Measurements from ENCODE around the gene KCTD10.

Gene KCTD10

DNA sequence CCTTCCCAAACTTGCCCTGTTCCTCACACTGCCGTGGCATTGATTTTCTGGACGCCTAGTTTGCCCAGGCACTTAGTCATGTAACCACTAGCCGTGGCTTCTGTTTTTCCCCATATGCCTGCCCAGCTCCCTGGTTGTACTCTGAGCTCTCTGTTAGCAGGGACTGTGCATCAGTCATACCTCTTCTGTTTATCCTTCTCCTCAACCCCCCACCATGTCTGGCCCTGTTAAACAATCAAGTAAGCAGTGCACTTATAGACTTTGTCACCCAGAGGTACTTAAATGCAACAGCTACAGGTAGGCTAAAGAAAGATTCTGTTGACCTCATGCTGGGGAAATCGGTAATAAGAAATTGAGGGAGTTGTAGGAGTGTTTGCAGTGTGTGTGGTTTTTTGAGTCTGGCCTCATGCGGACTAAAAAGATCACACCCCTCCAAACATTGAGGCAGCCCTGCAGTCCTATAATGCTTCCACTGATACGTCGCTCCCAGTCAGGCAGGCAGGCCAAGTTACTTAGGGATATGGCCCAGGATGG is 17.3 kb upstream of the KCTD10 start:
- DNase-seq (ENCODE audit: low spot score) = no peak

DNA sequence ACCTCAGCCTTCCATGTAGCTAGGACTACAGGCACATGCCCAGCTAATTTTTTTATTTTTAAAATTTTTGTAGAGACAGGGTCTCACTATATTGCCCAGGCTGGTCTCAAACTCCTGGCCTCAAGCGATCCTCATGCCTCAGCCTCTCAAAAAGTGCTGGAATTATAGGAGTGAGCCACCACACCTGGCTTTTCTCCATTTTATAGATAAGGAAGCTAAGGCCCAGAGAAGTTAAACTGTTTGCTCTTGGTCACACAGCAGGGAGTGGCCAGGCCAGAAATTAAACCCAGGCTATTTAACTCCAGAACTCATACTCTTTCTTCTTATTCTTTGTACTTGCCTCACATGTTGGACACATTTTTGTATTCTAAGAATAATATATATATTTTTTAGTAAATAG is 16.8 kb upstream of the KCTD10 start:
- DNase-seq (ENCODE audit: low spot score) = no peak

DNA sequence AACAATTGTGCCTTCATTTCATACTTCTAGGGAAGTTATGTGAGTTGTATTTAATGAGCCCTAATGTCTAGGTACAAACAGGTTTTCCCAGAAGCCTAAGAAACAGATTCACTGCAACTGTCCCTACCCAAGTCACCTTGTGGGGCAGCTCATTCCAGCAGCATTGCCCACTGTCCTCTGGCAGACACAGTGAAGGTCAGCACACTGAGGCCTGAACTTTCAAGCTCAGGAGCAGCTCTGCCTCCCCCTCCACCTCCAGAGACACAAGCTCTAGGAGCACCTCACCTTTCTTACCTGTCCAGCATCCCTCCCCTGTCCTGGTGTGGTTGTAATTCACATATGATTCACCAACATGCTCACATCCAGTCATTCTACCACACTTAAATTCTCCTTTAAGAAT is 16.0 kb upstream of the KCTD10 start:
- DNase-seq (ENCODE audit: low spot score) = no peak

DNA sequence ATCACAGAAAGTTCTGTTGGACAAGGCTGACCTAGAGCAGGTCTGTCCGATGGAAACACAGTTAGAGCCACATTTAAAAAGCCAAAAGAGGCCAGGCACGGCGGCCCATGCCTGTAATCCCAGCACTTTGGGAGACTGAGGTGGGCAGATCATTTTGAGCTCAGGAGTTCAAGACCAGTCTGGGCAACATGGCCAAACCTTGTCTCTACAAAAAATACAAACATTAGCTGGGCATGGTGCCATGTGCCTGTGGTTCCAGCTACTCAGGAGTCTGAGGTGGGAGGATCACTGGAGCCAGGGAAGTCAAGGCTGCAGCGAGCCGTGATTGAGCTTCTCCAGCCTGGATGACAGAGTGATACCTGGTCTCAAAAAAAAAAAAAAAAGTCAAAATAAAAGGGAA is 15.3 kb upstream of the KCTD10 start:
- no peak for DNase-seq (ENCODE audit: low spot score)

DNA sequence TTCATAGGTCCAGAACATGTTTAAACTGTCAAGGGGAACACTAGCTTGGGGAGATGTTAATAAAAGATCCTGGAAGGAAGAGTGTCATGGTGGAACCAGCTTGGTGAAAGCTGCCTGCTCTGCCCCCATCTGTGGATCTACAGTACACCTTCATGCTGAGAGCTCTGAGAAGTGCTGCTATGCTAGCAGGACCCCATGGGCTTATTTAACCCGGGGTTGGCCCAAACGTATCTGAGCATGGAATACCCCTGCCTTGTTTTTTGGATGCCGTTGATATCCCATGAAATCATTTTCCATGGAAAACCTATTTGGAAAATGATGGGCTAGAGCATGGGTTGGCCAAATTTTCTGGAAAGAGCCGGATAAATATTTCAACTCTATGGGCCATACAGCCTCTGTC is 14.6 kb upstream of the KCTD10 start:
- DNase-seq (ENCODE audit: low spot score) = no peak

GRCh38 chr12:109489955-109490565 is 13.0 kb upstream of the KCTD10 start:
- no peak for DNase-seq (ENCODE audit: low spot score)

GRCh38 chr12:109489016-109489954 is 12.2 kb upstream of the KCTD10 start:
- no peak for DNase-seq (ENCODE audit: low spot score)

DNA sequence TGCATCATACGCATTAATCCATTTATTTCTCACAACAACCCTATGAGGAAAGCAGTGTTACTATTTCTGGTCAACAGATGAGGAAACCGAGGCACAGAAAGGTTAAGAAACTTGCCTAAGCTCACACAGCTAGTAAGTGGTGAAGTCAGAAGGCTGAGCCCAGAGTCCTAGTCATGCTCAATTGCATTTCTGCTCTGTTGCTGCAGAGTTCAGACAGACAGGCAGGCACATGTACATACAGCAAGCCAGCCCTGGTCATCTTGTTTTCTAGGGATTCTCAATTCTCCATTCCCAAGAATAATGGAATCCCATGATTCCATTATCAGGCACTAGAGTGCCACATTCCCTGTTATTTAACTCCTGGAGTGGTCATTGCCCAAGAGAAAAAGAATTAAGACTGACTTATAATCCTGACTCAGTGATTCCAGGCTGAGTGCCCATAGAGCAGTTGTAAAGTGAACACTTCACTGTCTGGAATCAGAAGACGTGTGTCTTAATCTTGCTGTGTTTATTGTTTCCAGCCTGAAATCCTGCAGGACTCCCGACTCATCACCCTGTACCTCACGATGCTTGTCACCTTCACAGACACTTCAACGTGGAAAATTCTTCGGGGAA is 11.1 kb upstream of the KCTD10 start:
- DNase-seq (ENCODE audit: low spot score) = no peak

GRCh38 chr12:109487181-109488050 is 10.3 kb upstream of the KCTD10 start:
- DNase-seq (ENCODE audit: low spot score) = no peak

- no peak for DNase-seq (ENCODE audit: low spot score)
Observed at GRCh38 chr12:109485201-109485600, 8.1 kb upstream of the KCTD10 start.

DNA sequence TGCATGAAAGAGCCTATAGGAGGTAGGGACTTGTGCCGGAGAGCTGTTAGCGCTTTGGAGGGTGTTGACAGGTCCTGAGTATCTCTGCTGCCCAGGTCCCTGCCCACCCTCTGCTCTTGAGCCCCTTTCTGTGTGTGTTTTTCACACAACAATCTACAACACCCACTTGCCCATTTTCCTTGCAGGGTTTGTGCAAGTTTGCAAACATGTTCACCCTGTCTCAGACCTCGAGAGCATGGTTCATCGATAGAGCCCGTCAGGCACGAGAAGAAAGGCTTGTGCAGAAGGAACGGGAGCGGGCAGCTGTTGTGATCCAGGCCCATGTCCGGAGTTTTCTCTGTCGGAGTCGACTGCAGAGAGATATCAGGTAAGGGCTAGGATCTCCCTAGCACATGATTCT is 6.2 kb upstream of the KCTD10 start:
- DNase-seq (ENCODE audit: low spot score) = no peak

DNA sequence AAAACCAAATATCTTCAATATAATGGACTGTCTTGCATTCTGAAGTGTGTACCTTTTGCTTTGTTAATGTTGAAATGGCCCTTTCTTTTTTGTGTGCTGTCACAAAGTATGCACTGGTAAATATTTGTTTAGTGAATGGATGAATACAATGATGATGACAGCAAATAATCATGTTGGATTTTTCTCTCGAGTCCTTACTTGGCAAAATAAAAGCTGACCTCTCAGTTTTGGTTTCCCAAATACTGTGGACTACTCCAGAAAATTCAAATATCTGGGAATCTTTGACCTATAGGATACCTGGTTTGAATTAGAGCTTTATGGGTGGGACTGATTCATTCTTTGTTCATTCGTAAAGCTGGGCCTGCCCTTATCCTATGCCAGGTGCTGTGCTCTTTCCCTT is 5.8 kb upstream of the KCTD10 start:
- DNase-seq (ENCODE audit: low spot score) = no peak

- no peak for DNase-seq (ENCODE audit: low spot score)
Observed at GRCh38 chr12:109482491-109482890, 5.4 kb upstream of the KCTD10 start.

- DNase-seq (ENCODE audit: low spot score) = no peak
Observed at GRCh38 chr12:109481863-109482262, 4.8 kb upstream of the KCTD10 start.

GRCh38 chr12:109480356-109480755 is 3.3 kb upstream of the KCTD10 start:
- DNase-seq (ENCODE audit: low spot score) = no peak

- no peak for DNase-seq (ENCODE audit: low spot score)
Observed at GRCh38 chr12:109479761-109480160, 2.7 kb upstream of the KCTD10 start.

- peak; percentile 6 for DNase-seq (ENCODE audit: low spot score)
Observed at GRCh38 chr12:109477963-109478315, 839 bp upstream of the KCTD10 start.

- no peak for DNase-seq (ENCODE audit: low spot score)
Observed at GRCh38 chr12:109476807-109477184, 304 bp downstream of the KCTD10 start.

DNA sequence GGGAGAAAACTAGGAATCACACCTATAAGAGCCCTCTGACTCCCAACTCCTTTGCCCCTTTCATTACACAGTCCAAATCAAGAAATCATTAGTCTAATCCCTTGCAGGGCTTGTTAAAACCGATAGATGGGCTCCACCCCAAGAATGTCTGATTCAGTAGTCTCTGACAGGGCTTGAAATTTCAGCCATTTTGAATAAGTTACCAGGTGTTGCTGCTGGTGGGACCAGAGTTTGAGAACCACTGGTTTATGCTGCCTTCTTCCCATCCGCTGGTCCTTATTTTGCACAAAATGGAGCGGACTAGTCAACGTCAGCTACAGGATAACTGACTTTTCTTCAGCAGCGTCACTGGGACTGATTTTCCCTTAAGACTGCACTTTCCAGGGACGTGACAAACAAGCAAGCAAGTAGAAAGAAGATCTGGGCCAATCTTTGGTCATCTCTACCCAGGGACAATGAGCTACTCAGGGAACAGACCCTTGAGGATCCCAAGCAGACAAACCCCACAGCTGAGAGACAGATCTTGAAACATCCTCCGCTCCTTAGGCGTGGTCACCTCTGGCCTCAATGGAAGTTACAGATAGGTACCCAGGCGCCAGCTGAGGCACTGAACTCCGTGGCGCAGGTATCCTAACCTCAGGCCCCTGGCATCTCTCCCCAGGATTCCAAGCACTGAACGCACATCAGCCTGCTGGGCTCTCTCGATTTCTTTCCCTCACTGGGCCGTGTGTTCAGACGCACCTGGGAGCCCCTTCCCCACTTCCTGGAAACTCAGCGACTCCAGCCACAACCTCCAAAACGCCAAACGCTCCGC is 900 bp downstream of the KCTD10 start:
- DNase-seq (ENCODE audit: low spot score) = peak; percentile 22

DNA sequence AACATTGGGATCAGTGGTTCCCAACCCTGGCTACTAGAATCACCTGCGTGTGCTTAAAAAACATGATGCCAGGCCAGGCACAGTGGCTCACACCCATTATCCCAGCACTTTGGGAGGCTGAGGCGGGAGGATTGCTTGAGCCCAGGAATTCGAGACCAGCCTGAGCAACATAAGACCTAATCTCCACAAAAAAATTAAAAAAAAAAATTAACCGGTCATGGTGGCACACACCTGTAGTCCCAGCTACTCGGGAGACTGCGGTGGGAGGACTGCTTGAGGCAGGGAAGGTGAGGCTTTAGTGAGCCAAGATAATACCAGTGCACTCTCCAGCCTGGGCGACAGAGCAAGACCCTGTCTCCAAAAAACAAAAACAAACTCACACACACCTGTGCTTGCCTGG is 2.0 kb downstream of the KCTD10 start:
- DNase-seq (ENCODE audit: low spot score) = no peak
